Stomach (tissue), 9 donors: Measurements from ENCODE around the gene KCNA10. TPM values are rescaled to one million over a fixed set of nuclear protein-coding genes. Genes with fewer than 3 reads are reported as not detected.

Experiments used
- DNase-seq, 2 donors: peaks; one replicate each; pipeline versions ENCODE4 v3.0.0 to v3.0.0-alpha.2; 2013 to 2019
- H3K27ac ChIP-seq, 5 donors: fragments of 200-600 bp in 4 of 5; sonication (generic) in 4 of 5; one replicate each; pipeline ENCODE4 v1.5.1; 2013 to 2019; ENCODE audit warnings: mild to moderate bottlenecking in 1 of 5, moderate library complexity in 1 of 5
- H3K27me3 ChIP-seq, 3 donors: fragments of 200-600 bp; sonication (generic); one replicate each; pipeline ENCODE4 v1.5.1; 2017 to 2019; ENCODE audit warnings: mixed run types in 1 of 3
- H3K36me3 ChIP-seq, 4 donors: fragments of 200-600 bp; sonication (generic); 1 replicate in 3 of 4; 2 replicates in 1 of 4; pipeline ENCODE4 v1.5.1; 2016 to 2019
- H3K4me1 ChIP-seq, 4 donors: fragments of 200-600 bp; sonication (generic); one replicate each; pipeline ENCODE4 v1.5.1; 2016 to 2019
- H3K4me3 ChIP-seq, 4 donors: fragments of 200-600 bp; sonication (generic) in 3 of 4; one replicate each; pipeline ENCODE4 v1.5.1; 2016 to 2019; ENCODE audit warnings: mild to moderate bottlenecking in 1 of 4
- H3K9me3 ChIP-seq, 4 donors: fragments of 200-600 bp; sonication (generic); one replicate each; pipeline ENCODE4 v1.5.1; 2016 to 2019
- EP300 ChIP-seq: sonication (generic); formaldehyde crosslinking; IDR thresholded peaks from one replicate; pipeline ENCODE4 v1.6.1; 2017; ENCODE audit warnings: antibody characterized with exemption
- POLR2A ChIP-seq, 4 donors: fragments of 450-650 bp; IDR thresholded peaks; one replicate each; pipeline ENCODE4 v1.6.1; 2016; ENCODE audit warnings: antibody characterized with exemption in 4 of 4, control low read depth in 2 of 4, mild to moderate bottlenecking in 1 of 4, moderate library complexity in 1 of 4
- POLR2AphosphoS5 ChIP-seq, 3 donors: sonication (generic); formaldehyde crosslinking; IDR thresholded peaks; one replicate each; pipeline ENCODE4 v1.6.1; 2016; ENCODE audit warnings: antibody characterized with exemption in 3 of 3
- WGBS, 5 donors: extraction: QIAGEN DNeasy Blood & Tissue Kit in 3 of 5; methylation state at CpG; one replicate each; pipeline versions ENCODE4 v1.1.5 to v1.1.7; 2013 to 2018; 5-methylcytosine and 5-hydroxymethylcytosine counted together
- intact Hi-C: fragments of 100-400 bp; cut with DNase I; formaldehyde crosslinking; loops from one replicate; pipeline ENCODE4 v1.15.1; 2023; ENCODE audit warnings: low total_unique reads
- polyA plus RNA-seq, 3 donors: library from polyadenylated mRNA; stranded (reverse); fragments of 200-250 nt; gene quantifications; one replicate each; pipeline ENCODE4 v1.2.3, GENCODE V29; 2013
- total RNA-seq, 5 donors: library from RNA; depleted of rRNA; stranded (reverse); fragments of >200 nt; gene quantifications; one replicate each; pipeline versions ENCODE4 v1.1.0 to v1.2.3, GENCODE V29; 2014 to 2016
- TF ChIP-seq, protein P1 (sequence below), 7 experiments: fragments of 450-650 bp in 4 of 7; fragments of 200-600 bp in 3 of 7; sonication (generic) in 3 of 7; IDR thresholded peaks; one replicate each; pipeline ENCODE4 v1.5.1; 2016 to 2019; ENCODE audit warnings: antibody characterized with exemption in 7 of 7, control low read depth in 2 of 7, mild to moderate bottlenecking in 1 of 7
- donor health status: healthy with polysubstance abuse.
- donor health status: Bipolar disorder and iron deficiency.
- donor health status: healthy.

The KCNA10 gene
- total and polyA plus RNA-seq, 8 donors = 0.12 to 0.58 TPM; not detected in 6

DNA sequence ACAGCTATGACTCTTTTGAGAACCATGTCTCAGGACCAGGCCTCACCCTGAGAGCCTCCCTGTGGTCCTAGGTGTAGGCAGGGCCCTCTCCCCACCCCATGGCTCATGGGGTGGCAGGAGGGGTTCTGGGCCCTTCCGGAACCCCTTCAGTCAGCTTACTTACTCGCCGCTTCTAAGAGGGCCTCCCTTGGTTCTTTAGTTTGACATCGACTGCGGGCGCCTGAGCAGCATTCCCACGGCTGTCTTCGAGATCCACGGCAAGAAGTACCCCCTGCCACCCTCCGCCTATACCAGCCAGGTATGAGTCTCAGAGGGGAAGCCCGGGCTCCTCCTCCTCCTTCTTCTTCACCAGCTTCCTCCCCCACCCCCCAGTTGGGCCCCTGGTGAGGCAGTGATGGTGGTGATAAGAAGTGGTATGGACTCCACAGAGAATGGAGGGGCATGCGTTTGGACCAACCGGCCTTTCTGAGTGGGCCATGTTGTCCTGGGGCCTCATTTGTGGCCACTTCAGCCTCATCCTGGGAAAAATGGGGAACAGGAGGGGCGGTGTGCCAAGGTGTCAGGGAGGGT lies 28.9 kb downstream of the KCNA10 start:
- Histone ChIP-seq H3K4me3 (no peak overlapping the region), H3K27me3 (no peaks in the 10 kb centered on the region), H3K4me1 (peaks cover 0 to 38% (median 0%) of the 10 kb centered on the region in 4 donors), H3K36me3 (no peaks in the 10 kb centered on the region), H3K27ac (no peak overlapping the region), H3K9me3 (no peaks in the 10 kb centered on the region)
- DNase-seq = no peak
- WGBS, 5 donors = 83 to 88% (median 87%) methylated on average over 13 to 14 of the region's 14 CpGs
- TF ChIP-seq, protein P1, sequence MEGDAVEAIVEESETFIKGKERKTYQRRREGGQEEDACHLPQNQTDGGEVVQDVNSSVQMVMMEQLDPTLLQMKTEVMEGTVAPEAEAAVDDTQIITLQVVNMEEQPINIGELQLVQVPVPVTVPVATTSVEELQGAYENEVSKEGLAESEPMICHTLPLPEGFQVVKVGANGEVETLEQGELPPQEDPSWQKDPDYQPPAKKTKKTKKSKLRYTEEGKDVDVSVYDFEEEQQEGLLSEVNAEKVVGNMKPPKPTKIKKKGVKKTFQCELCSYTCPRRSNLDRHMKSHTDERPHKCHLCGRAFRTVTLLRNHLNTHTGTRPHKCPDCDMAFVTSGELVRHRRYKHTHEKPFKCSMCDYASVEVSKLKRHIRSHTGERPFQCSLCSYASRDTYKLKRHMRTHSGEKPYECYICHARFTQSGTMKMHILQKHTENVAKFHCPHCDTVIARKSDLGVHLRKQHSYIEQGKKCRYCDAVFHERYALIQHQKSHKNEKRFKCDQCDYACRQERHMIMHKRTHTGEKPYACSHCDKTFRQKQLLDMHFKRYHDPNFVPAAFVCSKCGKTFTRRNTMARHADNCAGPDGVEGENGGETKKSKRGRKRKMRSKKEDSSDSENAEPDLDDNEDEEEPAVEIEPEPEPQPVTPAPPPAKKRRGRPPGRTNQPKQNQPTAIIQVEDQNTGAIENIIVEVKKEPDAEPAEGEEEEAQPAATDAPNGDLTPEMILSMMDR (IDR thresholded peaks at IDR 0.05) = no peak
- TF ChIP-seq POLR2A (IDR thresholded peaks at IDR 0.05) = no peak
- no peak for TF ChIP-seq POLR2AphosphoS5 (IDR thresholded peaks at IDR 0.05)
- TF ChIP-seq EP300 = no peak
- intact Hi-C loops = no loop called here

DNA sequence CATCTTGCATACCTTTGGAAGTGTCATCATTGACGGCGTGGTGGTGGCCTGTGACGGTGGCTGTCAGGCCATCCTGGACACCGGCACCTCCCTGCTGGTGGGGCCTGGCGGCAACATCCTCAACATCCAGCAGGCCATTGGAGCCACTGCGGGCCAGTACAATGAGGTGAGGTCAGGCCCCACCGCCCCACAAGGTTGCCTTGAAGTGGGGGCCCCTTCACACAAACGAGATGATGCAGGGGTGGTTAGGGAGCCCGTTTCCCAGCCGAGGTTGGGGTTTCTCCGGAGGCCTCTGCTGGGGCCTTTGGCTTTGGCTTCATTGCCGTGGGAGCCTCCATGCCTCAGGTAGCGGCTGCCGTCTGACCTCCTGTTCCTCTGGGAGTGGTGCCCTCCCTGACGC lies 29.6 kb downstream of the KCNA10 start:
- Histone ChIP-seq H3K9me3 (no peaks in the 10 kb centered on the region), H3K27ac (no peak overlapping the region), H3K4me1 (peaks cover 0 to 33% (median 0%) of the 10 kb centered on the region in 4 donors), H3K36me3 (no peaks in the 10 kb centered on the region), H3K4me3 (no peak overlapping the region), H3K27me3 (no peaks in the 10 kb centered on the region)
- DNase-seq = no peak
- intact Hi-C loops = no loop called here
- 85 to 95% (median 93%) methylated on average over 11 to 15 of the region's 15 CpGs for WGBS, 5 donors
- TF ChIP-seq EP300 (no peak), POLR2A (IDR thresholded peaks at IDR 0.05) (no peak), POLR2AphosphoS5 (IDR thresholded peaks at IDR 0.05) (no peak)
- TF ChIP-seq, protein P1 (IDR thresholded peaks at IDR 0.05) = no peak

DNA sequence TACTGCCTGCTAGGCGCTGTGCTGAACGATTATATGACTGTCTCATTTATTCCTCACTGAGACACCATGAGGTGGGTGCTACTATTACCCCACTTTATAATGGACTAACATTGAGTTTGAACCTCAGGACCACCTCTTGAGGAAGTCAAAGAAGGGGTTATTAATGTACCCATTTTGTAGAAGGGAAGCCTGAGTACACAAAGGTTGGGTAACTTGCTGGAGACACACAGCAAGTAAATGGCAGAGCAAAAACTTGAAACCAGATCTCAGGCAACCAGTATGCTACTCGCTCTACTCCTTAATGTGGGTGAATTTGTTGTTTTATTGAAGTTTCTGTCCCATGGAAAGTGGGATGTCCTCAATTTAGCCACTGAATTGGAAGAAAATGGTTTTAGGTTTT lies 30.1 kb downstream of the KCNA10 start:
- TF ChIP-seq POLR2A (IDR thresholded peaks at IDR 0.05) (no peak), POLR2AphosphoS5 (IDR thresholded peaks at IDR 0.05) (no peak), EP300 (no peak)
- TF ChIP-seq, protein P1 (IDR thresholded peaks at IDR 0.05) = no peak
- H3K4me1 ChIP-seq = peaks cover 0 to 33% (median 0%) of the 10 kb centered on the region in 4 donors
- H3K27ac ChIP-seq = no peak overlapping the region
- H3K4me3 ChIP-seq = no peak overlapping the region
- peaks cover 0 to 2% (median 0%) of the 10 kb centered on the region in 3 donors for H3K27me3 ChIP-seq
- WGBS, 5 donors = 59 to 67% (median 65%) methylated on average over 3 of the region's 3 CpGs
- H3K36me3 ChIP-seq = no peaks in the 10 kb centered on the region
- no peaks in the 10 kb centered on the region for H3K9me3 ChIP-seq
- no peak for DNase-seq
- intact Hi-C loops = no loop called here

DNA sequence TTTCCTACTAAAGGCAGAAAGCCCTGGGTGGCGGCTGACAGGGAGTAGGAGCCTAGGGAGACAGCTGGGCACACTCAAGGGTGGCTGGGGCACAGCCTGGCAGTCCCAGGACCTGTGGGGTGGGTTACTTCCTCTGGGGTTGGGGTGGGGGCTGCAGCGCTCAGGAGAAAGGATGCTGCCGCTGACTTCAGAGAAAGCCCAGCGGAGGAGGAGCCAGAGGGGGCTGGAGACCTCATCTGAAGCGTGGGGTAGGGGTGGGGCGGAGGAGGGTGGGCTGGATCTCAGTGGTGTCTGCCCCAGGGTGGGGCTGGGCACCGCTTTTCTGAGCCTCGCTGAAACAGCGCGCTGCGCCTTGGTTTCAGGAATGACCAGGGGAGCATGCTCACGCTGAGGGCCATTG lies 30.8 kb downstream of the KCNA10 start:
- no peak for DNase-seq
- H3K9me3 ChIP-seq = no peaks in the 10 kb centered on the region
- peaks cover 0 to 32% (median 0%) of the 10 kb centered on the region in 4 donors for H3K4me1 ChIP-seq
- no peak overlapping the region for H3K27ac ChIP-seq
- no peak overlapping the region for H3K4me3 ChIP-seq
- WGBS, 5 donors = 75 to 83% (median 81%) methylated on average over 8 to 12 of the region's 12 CpGs
- TF ChIP-seq POLR2A (IDR thresholded peaks at IDR 0.05) = no peak
- TF ChIP-seq EP300 = no peak
- TF ChIP-seq POLR2AphosphoS5 (IDR thresholded peaks at IDR 0.05) = no peak
- H3K27me3 ChIP-seq = peaks cover 0 to 9% (median 0%) of the 10 kb centered on the region in 3 donors
- H3K36me3 ChIP-seq = no peaks in the 10 kb centered on the region
- intact Hi-C loops = no loop called here

DNA sequence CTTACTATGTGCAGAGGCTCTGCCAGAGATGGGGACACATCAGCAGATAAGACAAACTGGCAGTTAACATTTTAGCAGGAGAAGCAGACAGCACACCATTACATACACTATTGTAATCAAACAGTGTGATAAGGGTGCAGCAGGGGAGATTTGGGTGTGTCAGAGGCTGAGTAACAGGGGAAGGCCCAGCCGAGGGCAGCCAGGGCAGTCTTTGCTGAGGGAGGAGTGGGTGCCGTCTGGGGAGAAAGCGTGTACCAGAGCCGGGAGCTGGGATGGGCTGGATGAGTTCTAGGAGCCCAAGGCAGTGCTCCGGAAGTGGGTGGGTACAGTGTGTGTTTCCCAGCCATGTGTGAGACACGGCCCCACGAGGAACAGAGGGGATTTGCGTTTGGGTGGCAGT lies 31.2 kb downstream of the KCNA10 start:
- Histone ChIP-seq H3K27ac (no peak overlapping the region), H3K4me3 (no peak overlapping the region), H3K36me3 (no peaks in the 10 kb centered on the region), H3K4me1 (peaks cover 0 to 32% (median under 1%) of the 10 kb centered on the region in 4 donors), H3K27me3 (peaks cover 0 to 11% (median 0%) of the 10 kb centered on the region in 3 donors), H3K9me3 (no peaks in the 10 kb centered on the region)
- WGBS, 5 donors = 21 to 33% (median 24%) methylated on average over 8 of the region's 8 CpGs
- TF ChIP-seq, protein P1 (IDR thresholded peaks at IDR 0.05) = no peak
- peak in 1 of 3 donors; percentile 42 for TF ChIP-seq POLR2AphosphoS5 (IDR thresholded peaks at IDR 0.05)
- intact Hi-C loops = no loop called here
- peak; percentile 60 to 63 for DNase-seq
